ENCODE data around the gene ZC3HAV1.
"Not testable (repeated sequence)": the region's sequence is repeated elsewhere in the genome, so short reads cannot be mapped to it uniquely, and the experiment has no call there.

Gene ZC3HAV1

DNA sequence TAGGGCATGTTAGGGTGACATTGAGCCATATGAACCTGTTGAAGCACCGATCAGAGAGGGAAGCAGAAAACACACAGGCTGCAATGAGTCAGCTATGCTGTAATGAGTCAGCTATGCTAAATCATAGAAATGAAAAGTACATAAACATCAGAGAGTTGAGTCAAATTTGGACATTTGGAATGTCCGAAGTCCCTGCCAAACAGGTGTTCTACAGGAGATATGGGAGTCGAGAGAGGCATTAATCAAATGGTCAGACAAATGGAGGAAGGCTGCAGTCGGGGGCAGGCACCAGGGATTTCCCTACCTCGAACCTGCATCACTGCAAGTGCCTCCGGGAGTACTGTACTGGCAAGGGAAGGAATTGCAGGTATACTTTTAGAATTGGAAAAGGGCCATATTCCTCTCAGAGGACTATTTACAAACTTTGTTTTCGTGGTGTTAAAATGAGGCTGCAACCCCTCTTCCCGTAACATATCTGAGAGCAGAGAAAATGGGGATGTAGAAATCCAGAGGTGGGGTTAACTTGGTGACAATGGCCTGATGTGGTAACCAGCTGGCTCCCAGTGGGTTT, 8.8 kb upstream of the ZC3HAV1 start:
- Mint-ChIP-seq H3K4me3 (peak overlapping the region; percentile 41), H3K27ac (peak overlapping the region; percentile 77), H3K27me3 (no peaks in the 10 kb centered on the region), H3K9me3 (no peaks in the 10 kb centered on the region), H3K36me3 (ENCODE audit: low read depth) (no peaks in the 10 kb centered on the region), H3K4me1 (ENCODE audit: low read depth) (peaks cover 43% of the 10 kb centered on the region)
- peak; percentile 62 for DNase-seq

DNA sequence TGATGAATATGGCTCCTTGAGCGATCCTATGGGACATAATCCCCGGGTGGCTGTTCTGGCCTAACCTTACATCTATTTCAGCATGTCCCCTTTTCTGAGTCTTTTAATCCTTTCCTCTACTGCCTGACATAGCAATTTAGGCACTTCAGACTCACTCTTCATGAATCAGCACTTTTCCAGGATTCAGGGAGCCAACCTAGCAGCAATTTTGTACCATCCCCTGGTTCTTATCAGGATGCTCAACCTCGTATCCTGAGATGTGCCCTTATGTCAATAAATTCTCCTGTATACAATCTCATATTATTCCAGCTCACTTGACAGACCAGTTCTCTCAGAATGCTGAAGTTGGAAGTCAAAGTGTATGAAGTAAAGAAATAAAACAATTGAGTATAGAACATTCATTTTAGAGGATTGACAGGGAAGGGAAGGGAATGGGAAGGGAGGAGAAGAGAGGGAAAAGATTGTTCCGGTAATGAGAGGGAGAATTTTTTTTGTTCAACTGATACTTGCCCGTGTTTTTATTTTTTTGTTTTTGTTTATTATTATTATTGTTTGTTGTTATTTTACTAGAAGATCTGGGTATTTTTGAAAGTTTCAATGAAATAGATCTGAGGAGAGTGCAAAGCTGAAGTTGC, 8.2 kb upstream of the ZC3HAV1 start:
- no peak for DNase-seq
- H3K36me3 Mint-ChIP-seq (ENCODE audit: low read depth), result no peaks in the 10 kb centered on the region
- peak overlapping the region; percentile 41 for H3K4me3 Mint-ChIP-seq
- H3K27ac Mint-ChIP-seq, result peak overlapping the region; percentile 77
- H3K27me3 Mint-ChIP-seq, result no peaks in the 10 kb centered on the region
- H3K4me1 Mint-ChIP-seq (ENCODE audit: low read depth), result peaks cover 46% of the 10 kb centered on the region
- H3K9me3 Mint-ChIP-seq, result no peaks in the 10 kb centered on the region

DNA sequence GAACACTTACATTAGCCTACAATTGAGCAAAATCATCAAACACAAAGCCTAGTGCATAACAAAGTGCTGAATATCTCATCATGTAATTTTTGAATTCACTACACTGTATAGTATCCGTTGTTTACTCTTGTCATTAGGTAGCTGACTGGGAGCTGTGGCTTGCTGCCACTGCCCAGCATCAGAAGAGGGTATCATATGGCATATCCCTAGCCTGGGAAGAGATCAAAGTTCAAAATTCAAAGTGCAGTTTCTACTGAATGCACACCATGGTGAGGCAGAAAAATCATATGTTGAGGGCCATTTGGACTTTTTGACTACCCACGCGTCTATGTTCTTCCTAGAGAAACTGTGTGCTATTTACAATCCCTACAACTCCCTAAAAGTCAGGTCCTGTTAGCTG, 7.5 kb upstream of the ZC3HAV1 start:
- Mint-ChIP-seq H3K27ac (no peak overlapping the region), H3K4me3 (no peak overlapping the region), H3K4me1 (ENCODE audit: low read depth) (peaks cover 51% of the 10 kb centered on the region), H3K9me3 (peaks cover under 1% of the 10 kb centered on the region), H3K27me3 (no peaks in the 10 kb centered on the region), H3K36me3 (ENCODE audit: low read depth) (no peaks in the 10 kb centered on the region)
- DNase-seq, result no peak

DNA sequence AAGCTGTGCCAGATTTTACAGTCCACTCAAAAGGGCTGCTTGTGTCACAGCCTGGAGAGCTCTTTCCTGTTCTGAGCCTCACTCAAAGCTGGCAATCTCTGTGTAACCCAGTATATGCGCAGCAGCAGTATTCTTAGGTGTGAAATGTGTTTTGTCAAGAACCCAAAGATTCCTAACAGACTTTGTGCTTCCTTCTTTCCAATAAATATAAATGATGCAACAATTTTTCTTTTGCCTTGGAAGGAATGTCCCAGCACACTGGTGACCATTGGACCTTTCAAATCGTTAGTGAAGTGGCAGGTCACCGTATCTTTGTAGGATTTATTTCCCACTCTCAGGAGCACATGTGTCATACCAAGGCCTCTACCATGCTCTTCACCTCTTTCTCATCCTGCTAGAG, 5.6 kb upstream of the ZC3HAV1 start:
- no peak overlapping the region for H3K4me3 Mint-ChIP-seq
- H3K27ac Mint-ChIP-seq, result no peak overlapping the region
- no peak for DNase-seq
- no peaks in the 10 kb centered on the region for H3K27me3 Mint-ChIP-seq
- no peaks in the 10 kb centered on the region for H3K36me3 Mint-ChIP-seq (ENCODE audit: low read depth)
- peaks cover 4% of the 10 kb centered on the region for H3K9me3 Mint-ChIP-seq
- H3K4me1 Mint-ChIP-seq (ENCODE audit: low read depth), result peaks cover 68% of the 10 kb centered on the region

DNA sequence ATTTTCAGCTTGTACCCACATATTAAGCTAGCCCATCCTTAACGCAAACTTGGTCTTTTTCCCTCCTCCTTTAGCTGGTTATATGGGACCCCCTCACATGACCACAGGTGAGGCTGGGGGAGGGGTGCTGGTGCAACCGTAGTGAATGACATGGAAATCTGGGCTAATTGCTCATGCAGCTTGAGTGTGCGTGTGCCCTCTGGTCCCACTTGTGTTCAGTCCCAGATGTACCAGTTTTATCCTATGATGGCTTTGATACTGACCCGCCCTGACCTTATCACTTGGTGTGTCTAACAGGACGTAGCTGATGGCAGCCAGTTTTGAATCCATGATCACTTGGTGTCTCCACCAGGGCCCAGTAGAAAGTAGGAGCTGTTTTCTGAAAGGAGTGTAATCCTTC, 5.1 kb upstream of the ZC3HAV1 start:
- peaks cover 4% of the 10 kb centered on the region for H3K9me3 Mint-ChIP-seq
- H3K27me3 Mint-ChIP-seq, result no peaks in the 10 kb centered on the region
- peaks cover 70% of the 10 kb centered on the region for H3K4me1 Mint-ChIP-seq (ENCODE audit: low read depth)
- no peak for DNase-seq
- H3K4me3 Mint-ChIP-seq, result no peak overlapping the region
- peaks cover 2% of the 10 kb centered on the region for H3K36me3 Mint-ChIP-seq (ENCODE audit: low read depth)
- no peak overlapping the region for H3K27ac Mint-ChIP-seq

DNA sequence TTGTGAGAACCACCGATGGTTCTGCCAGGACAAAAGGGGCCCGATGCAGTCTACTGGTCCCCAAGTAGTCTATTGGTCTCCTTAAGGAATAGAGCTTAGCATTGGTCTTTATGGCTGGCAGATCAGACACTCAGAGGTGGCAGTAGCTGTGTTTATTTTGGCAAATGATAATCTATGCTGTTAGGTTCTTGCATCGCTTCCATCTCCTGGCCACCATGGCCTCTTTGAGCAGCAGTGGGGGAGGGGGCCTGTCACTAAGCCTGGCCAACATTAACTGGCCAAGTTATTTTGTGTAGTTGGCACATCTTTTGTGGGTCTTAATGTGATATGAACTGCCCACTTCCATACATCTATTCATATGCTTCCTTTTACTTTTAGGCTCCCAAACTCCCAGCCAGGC, 4.5 kb upstream of the ZC3HAV1 start:
- no peaks in the 10 kb centered on the region for H3K27me3 Mint-ChIP-seq
- DNase-seq, result no peak
- H3K27ac Mint-ChIP-seq, result no peak overlapping the region
- no peak overlapping the region for H3K4me3 Mint-ChIP-seq
- peaks cover 64% of the 10 kb centered on the region for H3K4me1 Mint-ChIP-seq (ENCODE audit: low read depth)
- H3K36me3 Mint-ChIP-seq (ENCODE audit: low read depth), result peaks cover 8% of the 10 kb centered on the region
- peaks cover 4% of the 10 kb centered on the region for H3K9me3 Mint-ChIP-seq

DNA sequence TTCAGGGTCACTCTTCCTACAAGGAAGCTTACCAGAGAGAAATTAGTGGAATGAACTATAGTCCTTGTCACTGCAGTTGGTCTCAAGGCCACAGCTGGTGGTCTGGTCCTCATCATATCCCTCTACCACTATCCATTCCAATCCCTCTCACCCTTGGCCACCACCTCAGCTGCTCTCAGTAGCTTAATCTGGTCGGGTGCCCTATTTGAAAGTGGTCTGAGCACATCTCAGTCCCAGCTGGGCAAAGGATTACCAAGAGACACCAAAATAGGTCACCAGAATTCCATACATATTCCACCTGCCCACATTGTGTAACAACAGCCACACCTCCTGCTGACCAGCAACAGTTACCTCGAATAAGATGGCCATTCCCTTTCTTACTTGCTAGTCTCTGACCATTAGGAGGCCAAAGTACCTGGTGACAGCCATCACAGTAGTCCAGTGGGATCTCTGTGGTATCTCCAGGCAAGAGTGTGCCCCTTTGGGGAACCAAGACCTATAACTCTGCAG, 3.3 kb upstream of the ZC3HAV1 start:
- Mint-ChIP-seq H3K9me3 (peaks cover 4% of the 10 kb centered on the region), H3K4me3 (no peak overlapping the region), H3K4me1 (ENCODE audit: low read depth) (peaks cover 52% of the 10 kb centered on the region), H3K27ac (peak overlapping the region; percentile 97), H3K27me3 (no peaks in the 10 kb centered on the region), H3K36me3 (ENCODE audit: low read depth) (peaks cover 20% of the 10 kb centered on the region)
- no peak for DNase-seq

DNA sequence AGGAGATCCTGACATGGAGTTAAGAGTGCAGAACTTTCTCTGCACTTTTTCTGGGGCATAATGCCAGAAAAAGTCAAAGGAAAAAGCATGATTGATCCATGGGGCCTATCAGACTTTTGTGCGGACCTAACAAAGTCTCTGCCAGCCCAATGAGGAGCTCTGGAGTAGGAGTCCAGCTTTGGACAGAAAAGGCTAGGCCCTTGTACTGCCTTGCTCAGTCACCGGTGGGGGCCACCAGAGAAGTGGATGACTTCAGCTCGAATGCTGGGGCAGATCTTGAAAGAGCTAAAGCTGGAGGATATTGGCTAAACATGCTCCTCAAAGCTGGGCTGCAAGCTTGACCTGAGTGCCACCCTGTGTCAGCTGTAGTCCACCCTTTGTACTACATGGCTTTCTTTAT, 2.8 kb upstream of the ZC3HAV1 start:
- peak overlapping the region; percentile 97 for H3K27ac Mint-ChIP-seq
- peaks cover 47% of the 10 kb centered on the region for H3K4me1 Mint-ChIP-seq (ENCODE audit: low read depth)
- no peaks in the 10 kb centered on the region for H3K27me3 Mint-ChIP-seq
- no peak for DNase-seq
- H3K9me3 Mint-ChIP-seq, result peaks cover 4% of the 10 kb centered on the region
- peaks cover 24% of the 10 kb centered on the region for H3K36me3 Mint-ChIP-seq (ENCODE audit: low read depth)
- H3K4me3 Mint-ChIP-seq, result no peak overlapping the region

DNA sequence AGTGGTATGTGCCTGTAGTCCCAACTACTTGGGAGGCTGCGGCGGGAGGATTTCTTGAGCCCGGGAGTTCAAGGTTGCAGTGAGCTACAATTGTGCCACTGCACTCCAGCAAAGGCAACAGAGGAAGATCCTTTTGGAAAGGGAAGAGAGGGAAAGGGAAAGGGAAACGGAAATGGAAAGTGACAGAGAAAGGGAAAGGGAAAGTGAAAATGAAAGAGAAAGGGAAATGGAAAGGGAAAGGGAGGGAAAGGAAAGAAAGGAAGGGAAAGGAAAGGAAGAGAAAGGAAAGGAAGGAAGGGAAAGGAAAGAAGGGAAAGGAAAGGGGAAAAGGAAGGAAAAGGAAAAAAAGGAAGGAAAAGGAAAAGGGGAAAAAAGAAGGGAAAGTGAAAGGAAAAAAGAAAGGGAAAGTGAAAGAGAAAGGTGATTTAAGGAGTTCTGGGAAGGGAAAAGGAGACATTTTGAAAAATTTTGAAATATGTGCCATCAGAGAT, 2.3 kb upstream of the ZC3HAV1 start:
- Mint-ChIP-seq H3K27ac (peak overlapping the region; percentile 97), H3K36me3 (ENCODE audit: low read depth) (peaks cover 29% of the 10 kb centered on the region), H3K4me1 (ENCODE audit: low read depth) (peaks cover 42% of the 10 kb centered on the region), H3K4me3 (peak overlapping the region; percentile 24), H3K27me3 (no peaks in the 10 kb centered on the region), H3K9me3 (peaks cover 4% of the 10 kb centered on the region)
- DNase-seq, result no peak

DNA sequence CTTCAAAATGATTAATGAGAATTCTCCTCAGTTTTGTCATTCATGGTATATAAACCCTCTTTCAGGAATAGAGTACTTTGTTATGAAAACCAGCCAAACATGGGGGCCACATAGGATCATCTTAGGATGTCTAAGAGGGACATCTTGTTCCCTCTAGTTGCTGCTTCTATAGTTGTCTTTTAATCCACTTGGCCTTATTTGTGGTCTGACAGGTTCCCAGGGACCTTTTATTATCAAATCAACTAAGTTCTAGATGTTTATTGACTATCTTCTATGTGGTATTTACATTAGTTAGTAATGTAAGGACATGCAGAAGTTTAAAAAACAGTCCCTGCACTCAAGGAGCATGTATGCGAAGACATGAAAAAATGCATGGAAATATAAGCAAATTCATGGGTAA, 1.6 kb upstream of the ZC3HAV1 start:
- peaks cover 42% of the 10 kb centered on the region for H3K4me1 Mint-ChIP-seq (ENCODE audit: low read depth)
- peak overlapping the region; percentile 97 for H3K27ac Mint-ChIP-seq
- H3K36me3 Mint-ChIP-seq (ENCODE audit: low read depth), result peaks cover 34% of the 10 kb centered on the region
- DNase-seq, result no peak
- peaks cover 4% of the 10 kb centered on the region for H3K9me3 Mint-ChIP-seq
- H3K27me3 Mint-ChIP-seq, result no peaks in the 10 kb centered on the region
- H3K4me3 Mint-ChIP-seq, result peak overlapping the region; percentile 71

DNA sequence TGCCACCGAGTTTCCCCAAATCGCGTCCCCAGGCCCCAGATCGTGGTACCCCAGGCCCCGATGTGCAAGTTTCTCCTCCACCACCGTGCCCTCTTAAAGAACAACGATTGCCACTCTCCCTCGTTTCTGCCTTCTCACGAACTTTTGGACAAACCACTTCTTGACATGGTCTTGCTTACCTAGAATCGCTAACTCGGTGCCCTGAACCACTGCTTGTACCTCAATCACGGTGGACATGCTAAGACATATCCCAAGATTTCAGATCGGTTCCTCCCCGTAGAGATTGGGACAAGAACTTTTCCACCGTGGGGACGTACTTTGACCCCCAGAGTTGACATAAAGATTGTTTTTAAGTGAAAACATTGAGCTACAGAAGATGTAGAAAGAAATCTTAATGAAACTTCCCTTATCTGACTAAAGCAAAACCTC, 477 bp upstream of the ZC3HAV1 start:
- Mint-ChIP-seq H3K27me3 (no peaks in the 10 kb centered on the region), H3K9me3 (peaks cover 4% of the 10 kb centered on the region), H3K27ac (peak overlapping the region; percentile 97), H3K36me3 (ENCODE audit: low read depth) (peaks cover 42% of the 10 kb centered on the region), H3K4me1 (ENCODE audit: low read depth) (peaks cover 36% of the 10 kb centered on the region), H3K4me3 (peak overlapping the region; percentile 98)
- DNase-seq, result no peak

DNA sequence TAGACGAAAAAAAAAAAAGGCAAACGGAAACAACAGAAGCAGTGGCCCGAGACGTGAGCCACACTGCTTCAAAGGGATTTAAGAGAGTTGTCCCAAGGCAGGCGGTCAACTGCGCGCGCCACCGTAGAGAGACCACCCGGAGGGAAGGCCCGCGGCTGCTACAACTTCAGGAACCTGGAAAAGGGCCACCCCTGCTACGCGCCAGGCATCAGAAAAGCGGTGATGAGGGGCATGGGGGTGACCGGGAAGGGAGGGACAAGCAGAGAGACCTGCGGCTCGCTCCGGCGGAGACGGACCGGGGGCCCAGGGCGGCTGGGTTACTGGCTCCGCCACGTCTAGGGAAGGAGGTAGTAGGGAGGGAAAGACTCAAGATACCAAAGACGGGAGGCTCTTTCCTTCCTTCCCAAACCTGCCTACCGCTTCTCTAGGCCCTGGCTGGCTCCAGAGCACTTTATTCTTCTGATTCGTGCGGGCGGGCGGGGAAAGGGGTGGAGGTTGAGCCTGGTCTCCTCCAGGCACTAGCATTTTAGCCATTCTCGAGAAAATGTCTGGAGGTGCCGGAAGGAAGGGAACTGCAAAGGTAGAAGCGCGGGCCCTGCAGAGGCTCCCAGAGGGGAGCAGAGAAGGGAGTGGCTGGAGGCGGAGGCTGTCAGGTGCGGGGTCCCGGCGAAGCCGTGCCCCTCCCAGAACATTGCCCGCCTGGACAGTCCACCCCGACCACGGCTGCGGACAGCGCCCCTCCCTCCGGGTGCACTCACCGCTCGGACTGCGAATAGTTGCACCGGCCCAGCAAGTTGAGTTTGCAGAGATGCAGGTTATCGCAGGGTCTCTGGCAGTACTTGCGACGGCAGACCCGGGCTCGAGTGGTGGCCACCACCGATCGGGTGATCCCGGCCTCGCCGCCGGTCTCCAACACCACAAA, 993 bp downstream of the ZC3HAV1 start:
- H3K4me3 Mint-ChIP-seq, result peak overlapping the region; percentile 98
- H3K36me3 Mint-ChIP-seq (ENCODE audit: low read depth), result peaks cover 54% of the 10 kb centered on the region
- peaks cover 37% of the 10 kb centered on the region for H3K4me1 Mint-ChIP-seq (ENCODE audit: low read depth)
- H3K9me3 Mint-ChIP-seq, result peaks cover 4% of the 10 kb centered on the region
- peak overlapping the region; percentile 97 for H3K27ac Mint-ChIP-seq
- peak; percentile 65 for DNase-seq
- no peaks in the 10 kb centered on the region for H3K27me3 Mint-ChIP-seq

DNA sequence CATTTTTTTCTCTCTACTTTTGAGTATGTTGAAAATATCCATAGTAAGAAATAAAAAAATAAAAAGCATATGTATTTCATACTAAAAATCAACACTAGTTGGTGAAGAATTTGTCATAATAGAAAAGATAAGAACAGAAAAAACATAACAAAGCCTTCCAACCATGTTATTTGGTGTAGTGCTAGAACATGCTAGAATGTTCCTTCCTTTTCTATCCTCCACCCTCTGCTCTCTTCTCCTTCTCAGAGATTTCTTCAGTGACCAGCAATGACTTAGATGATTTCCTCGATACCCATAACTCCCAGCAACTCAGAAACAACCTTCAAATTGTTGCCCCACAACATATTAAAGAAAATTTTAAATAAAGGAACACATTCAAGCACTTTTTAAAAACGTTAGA, 2.6 kb downstream of the ZC3HAV1 start:
- DNase-seq, result no peak
- Mint-ChIP-seq H3K27me3 (no peaks in the 10 kb centered on the region), H3K4me3 (peak overlapping the region; percentile 98), H3K27ac (peak overlapping the region; percentile 97), H3K4me1 (ENCODE audit: low read depth) (peaks cover 37% of the 10 kb centered on the region), H3K36me3 (ENCODE audit: low read depth) (peaks cover 66% of the 10 kb centered on the region), H3K9me3 (peaks cover 4% of the 10 kb centered on the region)

DNA sequence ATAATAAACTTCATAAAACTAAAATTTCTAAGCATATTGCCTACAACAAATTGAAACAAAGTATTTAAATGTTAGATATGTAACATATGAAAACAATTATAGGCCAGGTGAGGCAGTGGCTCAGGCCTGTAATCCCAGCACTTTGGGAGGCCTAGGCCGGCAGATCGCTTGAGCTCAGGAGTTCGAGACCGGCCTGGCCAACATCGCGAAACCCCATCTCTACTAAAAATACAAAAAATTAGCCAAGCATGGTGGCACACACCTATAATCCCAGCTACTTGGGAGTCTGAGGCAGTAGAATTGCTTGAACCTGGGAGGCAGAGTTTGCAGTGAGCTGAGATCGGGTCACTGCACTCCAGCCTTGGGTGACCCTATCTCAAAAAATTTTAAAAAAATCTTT, 3.3 kb downstream of the ZC3HAV1 start:
- not testable (repeated sequence) for H3K9me3 Mint-ChIP-seq, DNase-seq, H3K27me3 Mint-ChIP-seq
- peak overlapping the region; percentile 98 for H3K4me3 Mint-ChIP-seq
- peaks cover 72% of the 10 kb centered on the region for H3K36me3 Mint-ChIP-seq (ENCODE audit: low read depth)
- H3K4me1 Mint-ChIP-seq (ENCODE audit: low read depth), result peaks cover 35% of the 10 kb centered on the region
- H3K27ac Mint-ChIP-seq, result peak overlapping the region; percentile 96

All from activated T-cell treated with anti-CD3 and anti-CD28 coated beads, Interleukin-2, amount 50 U/mL, for 24 hours (primary cell).